Prostate gland (tissue), 2 donors: ENCODE data around the gene WWOX.

ENCODE experiments used
- CTCF ChIP-seq, 4 experiments: fragments of 200-600 bp in 2 of 4; fragments of 450-650 bp in 2 of 4; sonication (generic) in 2 of 4; IDR thresholded peaks; 1 replicate in 3 of 4; 2 replicates in 1 of 4; pipeline ENCODE4 v1.5.1; 2016 to 2019; ENCODE audit warnings: antibody characterized with exemption in 4 of 4, mild to moderate bottlenecking in 2 of 4, moderate library complexity in 2 of 4
- POLR2A ChIP-seq: fragments of 450-650 bp; IDR thresholded peaks from one replicate; pipeline ENCODE4 v1.6.1; 2016; ENCODE audit warnings: antibody characterized with exemption, mild to moderate bottlenecking

GRCh38 chr16:78297066-78297666 is 197.7 kb downstream of the WWOX start:
- TF ChIP-seq CTCF (IDR thresholded peaks at IDR 0.05) (no peak), POLR2A (no peak)
